Stomach (tissue), 9 donors: ENCODE results near the gene COX19. TPM values are rescaled to one million over a fixed set of nuclear protein-coding genes. Genes with fewer than 3 reads are reported as not detected.

Source experiments
- DNase-seq, 2 donors: peaks; one replicate each; pipeline versions ENCODE4 v3.0.0 to v3.0.0-alpha.2; 2013 to 2019
- H3K27ac ChIP-seq, 5 donors: fragments of 200-600 bp in 4 of 5; sonication (generic) in 4 of 5; one replicate each; pipeline ENCODE4 v1.5.1; 2013 to 2019; ENCODE audit warnings: mild to moderate bottlenecking in 1 of 5, moderate library complexity in 1 of 5
- H3K27me3 ChIP-seq, 3 donors: fragments of 200-600 bp; sonication (generic); one replicate each; pipeline ENCODE4 v1.5.1; 2017 to 2019; ENCODE audit warnings: mixed run types in 1 of 3
- H3K36me3 ChIP-seq, 4 donors: fragments of 200-600 bp; sonication (generic); 1 replicate in 3 of 4; 2 replicates in 1 of 4; pipeline ENCODE4 v1.5.1; 2016 to 2019
- H3K4me1 ChIP-seq, 4 donors: fragments of 200-600 bp; sonication (generic); one replicate each; pipeline ENCODE4 v1.5.1; 2016 to 2019
- H3K4me3 ChIP-seq, 4 donors: fragments of 200-600 bp; sonication (generic) in 3 of 4; one replicate each; pipeline ENCODE4 v1.5.1; 2016 to 2019; ENCODE audit warnings: mild to moderate bottlenecking in 1 of 4
- H3K9me3 ChIP-seq, 4 donors: fragments of 200-600 bp; sonication (generic); one replicate each; pipeline ENCODE4 v1.5.1; 2016 to 2019
- CTCF ChIP-seq, 7 experiments: fragments of 450-650 bp in 4 of 7; fragments of 200-600 bp in 3 of 7; sonication (generic) in 3 of 7; IDR thresholded peaks; one replicate each; pipeline ENCODE4 v1.5.1; 2016 to 2019; ENCODE audit warnings: antibody characterized with exemption in 7 of 7, control low read depth in 2 of 7, mild to moderate bottlenecking in 1 of 7
- EP300 ChIP-seq: sonication (generic); formaldehyde crosslinking; IDR thresholded peaks from one replicate; pipeline ENCODE4 v1.6.1; 2017; ENCODE audit warnings: antibody characterized with exemption
- POLR2A ChIP-seq, 4 donors: fragments of 450-650 bp; IDR thresholded peaks; one replicate each; pipeline ENCODE4 v1.6.1; 2016; ENCODE audit warnings: antibody characterized with exemption in 4 of 4, control low read depth in 2 of 4, mild to moderate bottlenecking in 1 of 4, moderate library complexity in 1 of 4
- POLR2AphosphoS5 ChIP-seq, 3 donors: sonication (generic); formaldehyde crosslinking; IDR thresholded peaks; one replicate each; pipeline ENCODE4 v1.6.1; 2016; ENCODE audit warnings: antibody characterized with exemption in 3 of 3
- WGBS, 5 donors: extraction: QIAGEN DNeasy Blood & Tissue Kit in 3 of 5; methylation state at CpG; one replicate each; pipeline versions ENCODE4 v1.1.5 to v1.1.7; 2013 to 2018; 5-methylcytosine and 5-hydroxymethylcytosine counted together
- intact Hi-C: fragments of 100-400 bp; cut with DNase I; formaldehyde crosslinking; loops from one replicate; pipeline ENCODE4 v1.15.1; 2023; ENCODE audit warnings: low total_unique reads
- polyA plus RNA-seq, 3 donors: library from polyadenylated mRNA; stranded (reverse); fragments of 200-250 nt; gene quantifications; one replicate each; pipeline ENCODE4 v1.2.3, GENCODE V29; 2013
- total RNA-seq, 5 donors: library from RNA; depleted of rRNA; stranded (reverse); fragments of >200 nt; gene quantifications; one replicate each; pipeline versions ENCODE4 v1.1.0 to v1.2.3, GENCODE V29; 2014 to 2016
- donor health status: healthy with polysubstance abuse.
- donor health status: Bipolar disorder and iron deficiency.
- donor health status: healthy.

COX19 gene
- total and polyA plus RNA-seq, 8 donors, result 2.3 to 26.6 (median 6.6) TPM

DNA sequence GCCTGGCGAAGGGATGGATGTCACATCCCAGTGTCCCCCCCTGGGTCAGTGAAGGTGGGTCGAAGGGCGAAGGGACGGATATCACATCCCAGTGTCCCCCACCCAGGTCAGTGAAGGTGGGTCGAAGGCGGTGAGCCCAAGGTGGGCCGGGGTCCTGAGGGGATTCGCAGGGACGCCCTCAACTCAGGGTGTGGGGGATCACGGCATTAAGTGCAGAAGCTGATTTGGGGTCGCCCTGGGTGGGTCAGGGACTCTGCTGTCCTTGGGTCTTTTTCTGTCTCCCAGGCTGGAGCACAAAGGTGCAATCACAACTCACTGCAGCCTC, 42.7 kb downstream of the COX19 start:
- intact Hi-C loops, result no loop called here
- Histone ChIP-seq H3K27ac (no peak overlapping the region), H3K36me3 (peaks cover 0 to 23% (median 10%) of the 10 kb centered on the region in 4 donors), H3K9me3 (no peaks in the 10 kb centered on the region), H3K4me1 (peaks cover 0 to 24% (median 0%) of the 10 kb centered on the region in 4 donors), H3K4me3 (no peak overlapping the region), H3K27me3 (no peaks in the 10 kb centered on the region)
- DNase-seq, result no peak
- no peak for TF ChIP-seq POLR2A (IDR thresholded peaks at IDR 0.05)
- TF ChIP-seq EP300, result no peak
- no peak for TF ChIP-seq POLR2AphosphoS5 (IDR thresholded peaks at IDR 0.05)
- no peak for TF ChIP-seq CTCF (IDR thresholded peaks at IDR 0.05)
- WGBS, 5 donors, result 89 to 96% (median 94%) methylated on average over 10 to 11 of the region's 11 CpGs

- H3K9me3 ChIP-seq, result no peaks in the 10 kb centered on the region
- no peak overlapping the region for H3K4me3 ChIP-seq
- intact Hi-C loops, result no loop called here
- peaks cover 0 to 23% (median 10%) of the 10 kb centered on the region in 4 donors for H3K36me3 ChIP-seq
- H3K27ac ChIP-seq, result no peak overlapping the region
- no peak for DNase-seq
- TF ChIP-seq CTCF (IDR thresholded peaks at IDR 0.05), result no peak
- no peak for TF ChIP-seq EP300
- TF ChIP-seq POLR2AphosphoS5 (IDR thresholded peaks at IDR 0.05), result no peak
- no peak for TF ChIP-seq POLR2A (IDR thresholded peaks at IDR 0.05)
- no peaks in the 10 kb centered on the region for H3K27me3 ChIP-seq
- peaks cover 0 to 28% (median 0%) of the 10 kb centered on the region in 4 donors for H3K4me1 ChIP-seq
- WGBS, 5 donors, result 84 to 94% (median 91%) methylated on average over 21 of the region's 21 CpGs
Observed at GRCh38 chr7:931871-932650, 43.3 kb downstream of the COX19 start.

DNA sequence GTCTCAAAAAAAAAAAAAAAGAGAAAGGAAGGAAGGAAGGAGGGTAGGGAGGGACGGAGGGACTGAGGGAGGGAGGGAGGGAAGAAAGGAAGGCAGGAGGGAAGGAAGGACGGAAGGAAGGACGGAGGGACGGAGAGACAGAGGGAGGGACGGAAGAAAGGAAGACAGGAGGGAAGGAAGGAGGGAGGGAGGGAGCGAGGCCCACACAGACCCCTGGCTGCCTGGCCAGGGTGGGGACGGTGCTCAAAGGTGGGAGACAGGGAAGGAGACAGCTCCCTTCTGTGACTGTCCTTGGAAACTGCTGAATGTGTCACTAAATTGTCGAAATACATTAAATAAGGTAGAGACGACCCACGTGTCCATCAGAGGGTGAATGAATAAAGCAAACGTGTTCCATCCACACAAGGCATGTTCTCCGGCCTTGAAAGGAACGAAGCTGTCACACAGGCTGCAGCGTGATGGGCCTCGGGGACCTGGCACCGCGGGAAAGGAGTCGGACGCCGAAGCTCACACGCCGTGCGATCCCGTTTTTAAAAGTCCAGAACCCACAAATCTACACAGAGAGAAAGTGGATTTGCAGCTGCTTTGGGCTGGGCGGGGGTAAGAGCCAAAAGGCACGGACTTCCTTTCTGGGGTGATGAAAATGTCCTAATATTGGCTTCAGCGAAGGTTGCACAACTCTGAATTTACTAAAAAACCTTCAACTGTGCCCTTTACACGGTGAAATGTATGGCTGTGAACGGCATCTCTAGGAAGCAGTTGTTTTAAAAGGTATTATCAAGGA, 44.2 kb downstream of the COX19 start:
- H3K36me3 ChIP-seq, result peaks cover 0 to 23% (median 10%) of the 10 kb centered on the region in 4 donors
- H3K9me3 ChIP-seq, result no peaks in the 10 kb centered on the region
- no peak overlapping the region for H3K4me3 ChIP-seq
- H3K27me3 ChIP-seq, result no peaks in the 10 kb centered on the region
- H3K27ac ChIP-seq, result no peak overlapping the region
- intact Hi-C loops, result no loop called here
- TF ChIP-seq POLR2A (IDR thresholded peaks at IDR 0.05), result no peak
- TF ChIP-seq CTCF (IDR thresholded peaks at IDR 0.05), result no peak
- TF ChIP-seq POLR2AphosphoS5 (IDR thresholded peaks at IDR 0.05), result no peak
- no peak for TF ChIP-seq EP300
- no peak for DNase-seq
- 75 to 84% (median 81%) methylated on average over 29 of the region's 29 CpGs for WGBS, 5 donors
- H3K4me1 ChIP-seq, result peaks cover 0 to 30% (median 1%) of the 10 kb centered on the region in 4 donors

GRCh38 chr7:929311-929711, 46.0 kb downstream of the COX19 start:
- peak overlapping the region in 3 of 5 donors; percentile 33 to 64 (median 64) for H3K27ac ChIP-seq
- no peaks in the 10 kb centered on the region for H3K9me3 ChIP-seq
- 83 to 89% (median 85%) methylated on average over 14 of the region's 14 CpGs for WGBS, 5 donors
- TF ChIP-seq POLR2A (IDR thresholded peaks at IDR 0.05), result no peak
- no peak for TF ChIP-seq POLR2AphosphoS5 (IDR thresholded peaks at IDR 0.05)
- no peak for TF ChIP-seq EP300
- TF ChIP-seq CTCF (IDR thresholded peaks at IDR 0.05), result no peak
- no peaks in the 10 kb centered on the region for H3K27me3 ChIP-seq
- peaks cover 3 to 48% (median 18%) of the 10 kb centered on the region in 4 donors for H3K4me1 ChIP-seq
- peak in 1 of 2 donors; percentile 18 for DNase-seq
- intact Hi-C loops, result no loop called here
- peaks cover 0 to 6% (median 1%) of the 10 kb centered on the region in 4 donors for H3K36me3 ChIP-seq
- H3K4me3 ChIP-seq, result no peak overlapping the region
